ENCODE measurements around the gene MCU.

Gene MCU

GRCh38 chr10:72924351-72924750 is 232.4 kb downstream of the MCU start:
- H3K9me3 Mint-ChIP-seq, result peaks cover 26% of the 10 kb centered on the region
- H3K4me1 Mint-ChIP-seq, result no peaks in the 10 kb centered on the region
- no peak overlapping the region for H3K27ac Mint-ChIP-seq
- H3K36me3 Mint-ChIP-seq (ENCODE audit: low read depth), result peaks cover 27% of the 10 kb centered on the region
- H3K27me3 Mint-ChIP-seq (ENCODE audit: low read depth), result no peaks in the 10 kb centered on the region
- TF ChIP-seq CTCF (IDR thresholded peaks at IDR 0.05; ENCODE audit: unreplicated experiment in 3 of 3), result no peak
- H3K4me3 Mint-ChIP-seq, result no peak overlapping the region

DNA sequence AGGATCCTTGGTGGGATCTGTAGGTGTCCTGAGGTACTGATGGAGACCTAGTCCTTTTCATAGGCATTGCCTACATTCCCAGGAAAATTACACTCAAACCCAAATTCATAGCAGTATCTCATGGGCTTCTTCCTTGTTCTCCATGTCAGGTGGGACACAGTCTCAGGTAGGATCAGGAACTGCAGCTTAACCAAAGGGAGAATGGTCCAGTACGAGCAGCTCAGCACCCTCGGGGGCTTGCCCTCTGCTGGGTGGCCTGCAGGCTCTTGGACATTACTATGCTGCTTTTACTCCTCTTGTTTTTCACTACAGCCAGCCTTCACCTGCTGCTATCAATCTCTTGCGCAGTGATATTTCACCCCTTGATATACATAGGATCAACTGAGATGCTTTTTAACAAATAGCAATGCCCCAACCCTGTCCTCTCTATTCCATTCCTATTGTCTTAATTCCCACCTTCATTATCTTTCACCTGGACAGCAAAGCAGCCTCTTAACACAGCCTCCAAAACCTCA is 234.1 kb downstream of the MCU start:
- Mint-ChIP-seq H3K36me3 (ENCODE audit: low read depth) (peaks cover 14% of the 10 kb centered on the region), H3K9me3 (peaks cover 11% of the 10 kb centered on the region), H3K4me1 (no peaks in the 10 kb centered on the region), H3K27me3 (ENCODE audit: low read depth) (no peaks in the 10 kb centered on the region), H3K27ac (no peak overlapping the region), H3K4me3 (no peak overlapping the region)
- no peak for TF ChIP-seq CTCF (IDR thresholded peaks at IDR 0.05; ENCODE audit: unreplicated experiment in 3 of 3)

DNA sequence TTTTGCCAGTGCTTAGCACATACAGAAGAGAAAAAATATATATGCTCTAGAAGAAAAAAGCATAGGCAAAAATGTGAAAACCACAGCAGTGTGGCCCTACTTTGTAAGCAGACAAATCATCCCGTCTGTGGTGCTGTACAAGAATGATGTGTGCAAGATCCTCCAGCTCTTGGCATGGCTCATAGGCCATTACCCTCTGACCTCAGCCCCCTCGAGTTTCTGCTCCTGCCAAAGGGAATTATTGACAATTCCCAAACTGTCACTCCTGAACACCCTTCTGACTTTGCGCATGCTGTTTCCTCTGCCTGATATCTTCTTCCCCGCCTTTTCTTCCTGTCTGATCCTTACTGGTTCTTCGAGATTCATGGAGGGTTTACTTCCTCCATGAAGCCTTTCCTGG is 235.5 kb downstream of the MCU start:
- H3K9me3 Mint-ChIP-seq, result peaks cover 1% of the 10 kb centered on the region
- no peak for TF ChIP-seq CTCF (IDR thresholded peaks at IDR 0.05; ENCODE audit: unreplicated experiment in 3 of 3)
- peaks cover 3% of the 10 kb centered on the region for H3K27me3 Mint-ChIP-seq (ENCODE audit: low read depth)
- H3K4me1 Mint-ChIP-seq, result no peaks in the 10 kb centered on the region
- no peak overlapping the region for H3K27ac Mint-ChIP-seq
- no peak overlapping the region for H3K4me3 Mint-ChIP-seq
- peaks cover 5% of the 10 kb centered on the region for H3K36me3 Mint-ChIP-seq (ENCODE audit: low read depth)

GRCh38 chr10:72928798-72929197 is 236.9 kb downstream of the MCU start:
- Mint-ChIP-seq H3K4me3 (no peak overlapping the region), H3K27me3 (ENCODE audit: low read depth) (peaks cover 3% of the 10 kb centered on the region), H3K36me3 (ENCODE audit: low read depth) (peaks cover 4% of the 10 kb centered on the region), H3K9me3 (no peaks in the 10 kb centered on the region), H3K27ac (no peak overlapping the region), H3K4me1 (no peaks in the 10 kb centered on the region)
- no peak for TF ChIP-seq CTCF (IDR thresholded peaks at IDR 0.05; ENCODE audit: unreplicated experiment in 3 of 3)

GRCh38 chr10:72930276-72930675 is 238.3 kb downstream of the MCU start:
- Mint-ChIP-seq H3K27me3 (ENCODE audit: low read depth) (peaks cover 3% of the 10 kb centered on the region), H3K4me1 (no peaks in the 10 kb centered on the region), H3K27ac (no peak overlapping the region), H3K36me3 (ENCODE audit: low read depth) (no peaks in the 10 kb centered on the region), H3K9me3 (no peaks in the 10 kb centered on the region), H3K4me3 (no peak overlapping the region)
- TF ChIP-seq CTCF (IDR thresholded peaks at IDR 0.05; ENCODE audit: unreplicated experiment in 3 of 3), result no peak

GRCh38 chr10:72932259-72933015 is 240.5 kb downstream of the MCU start:
- no peak overlapping the region for H3K4me3 Mint-ChIP-seq

More at GRCh38 chr10:72932259-72933015, 240.5 kb downstream of the MCU start:
- TF ChIP-seq CTCF (IDR thresholded peaks at IDR 0.05; ENCODE audit: unreplicated experiment in 3 of 3), result no peak
- Mint-ChIP-seq H3K27ac (no peak overlapping the region), H3K9me3 (no peaks in the 10 kb centered on the region), H3K36me3 (ENCODE audit: low read depth) (no peaks in the 10 kb centered on the region), H3K4me1 (no peaks in the 10 kb centered on the region), H3K27me3 (ENCODE audit: low read depth) (peaks cover 3% of the 10 kb centered on the region)

Measured in nephron (organoid).